Measurements from ENCODE around the gene KLC1. TPM values are rescaled to one million over a fixed set of nuclear protein-coding genes. Genes with fewer than 3 reads are reported as not detected.

Gene KLC1
- total and polyA plus RNA-seq, 2 of the 8 experiments (the other 6 are each of a cell fraction or from before 2014, with no cell fraction given) = 84.6 to 134 TPM

DNA sequence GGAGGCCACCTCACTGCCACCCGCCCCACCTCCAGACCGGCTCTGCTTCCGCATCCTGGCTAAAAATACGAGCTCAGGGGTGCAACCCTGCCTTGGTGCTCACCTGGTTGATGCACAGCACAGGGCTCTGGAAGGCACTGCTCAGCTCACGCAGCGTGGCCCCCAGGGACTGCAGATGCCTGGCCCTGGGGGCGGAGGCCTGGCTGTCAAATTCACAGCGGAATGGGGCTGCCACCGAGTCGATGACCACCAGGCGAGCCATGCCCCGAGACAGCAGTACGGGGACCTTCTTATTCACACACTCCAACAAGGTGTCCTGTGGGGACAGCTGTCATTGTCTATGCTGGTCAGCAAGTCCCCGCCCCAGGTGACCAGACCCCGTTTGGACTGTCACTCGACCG lies 70.2 kb downstream of the KLC1 start:
- Histone ChIP-seq H3K79me2 (ENCODE audit: control insufficient read depth in 1 of 2, insufficient read depth in 2 of 2, low read length in 2 of 2) (no peaks in the 10 kb centered on the region), H2AK5ac (ENCODE audit: low read depth, low read length) (no peak overlapping the region), H3K23ac (ENCODE audit: insufficient read length) (no peak overlapping the region), H3K4ac (replicated peaks; ENCODE audit: insufficient read length, low read depth, low read length) (no peak overlapping the region), H3K14ac (ENCODE audit: insufficient read length) (no peak overlapping the region), H4K91ac (replicated peaks; ENCODE audit: insufficient read length, low read length) (no peak overlapping the region), H3K9ac (replicated peaks in 1 of 4; ENCODE audit: extremely low read depth in 1 of 4, low read depth in 3 of 4, low read length in 3 of 4) (no peak overlapping the region), H3K79me1 (ENCODE audit: low read depth, low read length) (peaks cover 8% of the 10 kb centered on the region; the same call in 1 of the 2 replicates), H2BK20ac (ENCODE audit: low read length) (no peak overlapping the region), H3K4me1 (replicated peaks in 1 of 4; ENCODE audit: control insufficient read depth in 3 of 4, insufficient read depth in 4 of 4, low read length in 3 of 4) (peaks cover 0 to 2% (median 0%) of the 10 kb centered on the region in 4 experiments; a peak in 2 of 7 replicates), H2AFZ (ENCODE audit: low read length) (no peak overlapping the region), H4K5ac (ENCODE audit: insufficient read length, low read depth, low read length) (no peak overlapping the region), H3K18ac (ENCODE audit: extremely low read depth, low read length) (no peak overlapping the region), H3K4me2 (ENCODE audit: insufficient read depth in 1 of 2, low read depth in 2 of 2, low read length in 2 of 2) (no peak overlapping the region), H2BK15ac (ENCODE audit: low read length) (no peak overlapping the region), H3K9me3 (ENCODE audit: insufficient read depth in 2 of 2, low read depth in 1 of 2, low read length in 1 of 2) (no peaks in the 10 kb centered on the region), H3K27ac (ENCODE audit: low read depth, low read length) (no peak overlapping the region), H2BK120ac (replicated peaks; ENCODE audit: low read depth, low read length) (no peak overlapping the region), H2BK5ac (ENCODE audit: low read depth, low read length) (no peak overlapping the region), H3K36me3 (ENCODE audit: control insufficient read depth in 2 of 4, insufficient read depth in 4 of 4, low read length in 3 of 4) (peaks cover 2 to 30% (median 10%) of the 10 kb centered on the region in 4 experiments; a peak in 6 of 8 replicates), H2BK12ac (ENCODE audit: low read depth, low read length) (no peak overlapping the region), H3K23me2 (ENCODE audit: low read depth, low read length) (no peaks in the 10 kb centered on the region), H4K20me1 (replicated peaks in 1 of 2; ENCODE audit: control insufficient read depth in 1 of 2, insufficient read depth in 2 of 2, low read length in 2 of 2) (peaks cover 10 to 28% of the 10 kb centered on the region in 2 experiments), H3K56ac (replicated peaks; ENCODE audit: insufficient read length, low read depth, low read length) (no peak overlapping the region), H4K8ac (ENCODE audit: extremely low read depth, insufficient read depth, low read length) (no peak overlapping the region; the same call in 1 of the 2 replicates), H3K27me3 (replicated peaks in 1 of 4; ENCODE audit: control insufficient read depth in 3 of 4, extremely low read depth in 1 of 4, insufficient read depth in 3 of 4, low read length in 3 of 4) (no peaks in the 10 kb centered on the region), H3K4me3 (ENCODE audit: extremely low read depth in 1 of 4, insufficient read depth in 2 of 4, low read depth in 3 of 4, low read length in 4 of 4) (no peak overlapping the region)
- TF ChIP-seq EZH2 (IDR thresholded peaks at IDR 0.05; ENCODE audit: low read depth, low read length, severe bottlenecking) (no peak), SAP30 (IDR thresholded peaks at IDR 0.05; ENCODE audit: insufficient read depth, insufficient replicate concordance, low read length) (no peak), CHD1 (IDR thresholded peaks at IDR 0.05; ENCODE audit: low read depth, low read length) (no peak), MAX (IDR thresholded peaks at IDR 0.05) (no peak), E2F6 (IDR thresholded peaks at IDR 0.05) (no peak)
- CTCF ChIA-PET (ENCODE audit: partially characterized antibody) = interaction anchor here (1.3 to 2.8 kb wide), 2 partner anchors 14 to 18 kb away, joined by 3 to 8 read pairs; no protein-coding TSS in a partner anchor
- 89% methylated on average over 16 of the region's 17 CpGs; no CpG with 5 or more reads in 1 of the 2 experiments for WGBS, 2 experiments (ENCODE audit: extremely low coverage in 1 of 2, insufficient coverage in 1 of 2, insufficient read length in 1 of 2, insufficient replicate concordance in 2 of 2, low coverage in 1 of 2, low lambda C conversion rate in 2 of 2, missing lambda C conversion rate in 1 of 2)
- no peak for DNase-seq (ENCODE audit: low read depth in 1 of 2, low spot score in 2 of 2)
- no peak for FAIRE-seq
- POLR2A ChIA-PET (ENCODE audit: partially characterized antibody) = interaction anchor here (1.0 to 2.3 kb wide), 4 partner anchors 9 to 177 kb away, joined by 3 to 7 read pairs (median 4); partner anchors contain the start of genes CKB and ZFYVE21
